GM18526 (cell line): Measurements from ENCODE around the gene VCPKMT.

Experiments
- POLR2A ChIP-seq: IDR thresholded peaks from 3 replicates; pipeline ENCODE4 v1.6.1; 2011; ENCODE audit not compliant: insufficient read length; ENCODE audit errors: extremely low read depth

The VCPKMT gene

GRCh38 chr14:50060871-50061663, 55.3 kb downstream of the VCPKMT start:
- TF ChIP-seq POLR2A: no peak

- TF ChIP-seq POLR2A: no peak
Observed at GRCh38 chr14:50059763-50060616, 56.4 kb downstream of the VCPKMT start.
